A549 treated with AZD2906 at 1 μM for 4 hours (cell line): ENCODE data around the gene CMAS. TPM values are rescaled to one million over a fixed set of nuclear protein-coding genes. Genes with fewer than 3 reads are reported as not detected.

Experiments used
- total RNA-seq: library from RNA; stranded (reverse); fragments of 200-300 nt; extraction: Qiagen RNA extraction; gene quantifications from 5 replicates; pipeline ENCODE4 v1.2.3, GENCODE V29; 2022

Gene CMAS
- 38.1 to 44.3 TPM (median 42.6 TPM) in 5 replicates for total RNA-seq

GRCh38 chr12:22046090-22046967 is at the start of gene CMAS:
CMAS (plus strand) TSS chr12:22046218; CDS start chr12:22046304, 86 bp downstream.

Other genes starting within 250 kb of the CMAS start
- gene ABCC9, start 104.8 kb upstream of the CMAS start, total RNA-seq, result 0.01 to 0.03 TPM (median 0.01 TPM) in 4 of 5 replicates, not detected in the other